Cerebellar nuclear complex (tissue), 1 donor: Measurements from ENCODE around the gene TGM5.
"Not testable (repeated sequence)": the region's sequence is repeated elsewhere in the genome, so short reads cannot be mapped to it uniquely, and the experiment has no call there.

Source experiments
- DNase-seq, 2 experiments: peaks; one replicate each; lab custom pipeline; 2025; lab: John Stamatoyannopoulos, UW

Gene TGM5

GRCh38 chr15:43249236-43249635 is 17.5 kb downstream of the TGM5 start:
- DNase-seq: no peak

- no peak for DNase-seq
These were observed 20.4 kb downstream of the TGM5 start for GRCh38 chr15:43246261-43246774.

GRCh38 chr15:43244092-43244491 is 22.6 kb downstream of the TGM5 start:
- no peak for DNase-seq

GRCh38 chr15:43243020-43243645 is 23.6 kb downstream of the TGM5 start:
- DNase-seq: no peak

- DNase-seq: no peak
These were observed 24.1 kb downstream of the TGM5 start for GRCh38 chr15:43242616-43243015.

GRCh38 chr15:43241100-43241499 is 25.6 kb downstream of the TGM5 start:
- no peak for DNase-seq

GRCh38 chr15:43239732-43240491 is 26.8 kb downstream of the TGM5 start:
- no peak for DNase-seq

- no peak for DNase-seq
These were observed 28.0 kb downstream of the TGM5 start for GRCh38 chr15:43238671-43239131.

- no peak for DNase-seq
These were observed 28.8 kb downstream of the TGM5 start for GRCh38 chr15:43237842-43238470.

- DNase-seq: no peak
These were observed 31.2 kb downstream of the TGM5 start for GRCh38 chr15:43235536-43235935.

GRCh38 chr15:43232289-43232874 is 34.3 kb downstream of the TGM5 start:
- no peak for DNase-seq

- DNase-seq: no peak
These were observed 36.0 kb downstream of the TGM5 start for GRCh38 chr15:43230640-43231115.

- DNase-seq: no peak
These were observed 36.8 kb downstream of the TGM5 start for GRCh38 chr15:43229977-43230376.

- DNase-seq: no peak
These were observed 40.1 kb downstream of the TGM5 start for GRCh38 chr15:43226436-43227305.

GRCh38 chr15:43225950-43226255 is 40.8 kb downstream of the TGM5 start:
- DNase-seq: not testable (repeated sequence)

GRCh38 chr15:43225201-43225949 is 41.4 kb downstream of the TGM5 start:
- no peak for DNase-seq

GRCh38 chr15:43221422-43221821 is 45.3 kb downstream of the TGM5 start:
- DNase-seq: no peak

GRCh38 chr15:43220991-43221403 is 45.7 kb downstream of the TGM5 start, which contains the start of gene EPB42:
Gene EPB42, minus strand, starts transcription at chr15:43221018. Its CDS starts 193 bp downstream, at chr15:43220825.
- no peak for DNase-seq

- no peak for DNase-seq
These were observed 46.5 kb downstream of the TGM5 start for GRCh38 chr15:43219929-43220928.
